ENCODE measurements around the gene NR1H4.

DNA sequence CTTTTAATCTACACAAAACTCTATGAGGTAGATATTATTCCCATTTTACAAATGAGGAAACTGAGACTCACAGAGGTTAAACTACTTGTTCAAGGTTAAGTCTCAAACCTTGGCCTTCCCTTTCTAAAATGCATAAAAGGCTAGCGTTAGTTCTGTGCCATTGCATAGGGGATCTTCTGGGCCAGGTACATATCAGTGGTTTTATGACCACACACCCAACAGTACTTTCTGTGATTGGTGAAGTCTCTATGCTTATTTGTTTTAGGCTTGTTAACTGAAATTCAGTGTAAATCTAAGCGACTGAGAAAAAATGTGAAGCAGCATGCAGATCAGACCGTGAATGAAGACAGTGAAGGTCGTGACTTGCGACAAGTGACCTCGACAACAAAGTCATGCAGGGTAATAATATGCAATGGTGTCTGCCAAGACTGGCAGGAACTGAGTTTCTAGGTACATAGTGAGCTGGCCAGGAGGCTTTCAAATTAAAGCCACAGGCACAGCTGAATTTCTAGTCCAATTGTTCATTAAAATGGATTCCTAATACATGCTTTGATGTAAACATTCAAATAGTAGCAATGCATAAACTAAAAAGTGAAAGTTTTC, 61.1 kb downstream of the NR1H4 start:
- TF ChIP-seq, protein P1, sequence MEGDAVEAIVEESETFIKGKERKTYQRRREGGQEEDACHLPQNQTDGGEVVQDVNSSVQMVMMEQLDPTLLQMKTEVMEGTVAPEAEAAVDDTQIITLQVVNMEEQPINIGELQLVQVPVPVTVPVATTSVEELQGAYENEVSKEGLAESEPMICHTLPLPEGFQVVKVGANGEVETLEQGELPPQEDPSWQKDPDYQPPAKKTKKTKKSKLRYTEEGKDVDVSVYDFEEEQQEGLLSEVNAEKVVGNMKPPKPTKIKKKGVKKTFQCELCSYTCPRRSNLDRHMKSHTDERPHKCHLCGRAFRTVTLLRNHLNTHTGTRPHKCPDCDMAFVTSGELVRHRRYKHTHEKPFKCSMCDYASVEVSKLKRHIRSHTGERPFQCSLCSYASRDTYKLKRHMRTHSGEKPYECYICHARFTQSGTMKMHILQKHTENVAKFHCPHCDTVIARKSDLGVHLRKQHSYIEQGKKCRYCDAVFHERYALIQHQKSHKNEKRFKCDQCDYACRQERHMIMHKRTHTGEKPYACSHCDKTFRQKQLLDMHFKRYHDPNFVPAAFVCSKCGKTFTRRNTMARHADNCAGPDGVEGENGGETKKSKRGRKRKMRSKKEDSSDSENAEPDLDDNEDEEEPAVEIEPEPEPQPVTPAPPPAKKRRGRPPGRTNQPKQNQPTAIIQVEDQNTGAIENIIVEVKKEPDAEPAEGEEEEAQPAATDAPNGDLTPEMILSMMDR (IDR thresholded peaks at IDR 0.05), result no peak
- TF ChIP-seq POLR2A (IDR thresholded peaks at IDR 0.05; ENCODE audit: low read depth) (no peak), EP300 (IDR thresholded peaks at IDR 0.05) (no peak), POLR2AphosphoS5 (IDR thresholded peaks at IDR 0.05) (no peak)
